Upper lobe of left lung (tissue), 6 donors: ENCODE results near the gene PRDM11. TPM values are rescaled to one million over a fixed set of nuclear protein-coding genes. Genes with fewer than 3 reads are reported as not detected.

Experiments used
- ATAC-seq, 2 donors: fragments of 200-7000 bp; cut with Tn5 transposase; one replicate each; pipeline ENCODE4 v1.9.1; 2022; ENCODE audit warnings: mild to moderate bottlenecking in 2 of 2, moderate library complexity in 2 of 2; ENCODE audit not compliant: low FRiP score in 2 of 2
- DNase-seq, 2 donors: peaks; one replicate each; pipeline ENCODE4 v3.0.0-alpha.2; 2019 to 2020
- H3K27ac ChIP-seq, 4 donors: fragments of 200-600 bp; sonication (generic); one replicate each; pipeline ENCODE4 v1.5.1; 2016 to 2019
- H3K27me3 ChIP-seq, 4 donors: fragments of 200-600 bp; sonication (generic); one replicate each; pipeline ENCODE4 v1.5.1; 2017 to 2019
- H3K36me3 ChIP-seq, 4 donors: fragments of 200-600 bp; sonication (generic); one replicate each; pipeline ENCODE4 v1.5.1; 2016 to 2019
- H3K4me1 ChIP-seq, 4 donors: fragments of 200-600 bp; sonication (generic); one replicate each; pipeline ENCODE4 v1.5.1; 2018 to 2019
- H3K4me3 ChIP-seq, 4 donors: fragments of 200-600 bp; sonication (generic); one replicate each; pipeline ENCODE4 v1.5.1; 2017 to 2019; ENCODE audit warnings: mild to moderate bottlenecking in 2 of 4, moderate library complexity in 1 of 4
- H3K9me3 ChIP-seq, 4 donors: fragments of 200-600 bp; sonication (generic); one replicate each; pipeline ENCODE4 v1.5.1; 2018 to 2019
- CTCF ChIP-seq, 6 experiments: fragments of 450-650 bp in 4 of 6; fragments of 200-600 bp in 2 of 6; sonication (generic) in 2 of 6; IDR thresholded peaks; one replicate each; pipeline ENCODE4 v1.5.1; 2016 to 2019; ENCODE audit warnings: antibody characterized with exemption in 6 of 6
- EP300 ChIP-seq, 4 donors: sonication (generic); formaldehyde crosslinking; IDR thresholded peaks; one replicate each; pipeline ENCODE4 v1.5.1; 2017; ENCODE audit warnings: antibody characterized with exemption in 4 of 4, control low read depth in 2 of 4
- POLR2A ChIP-seq, 4 donors: fragments of 450-650 bp; IDR thresholded peaks; one replicate each; pipeline ENCODE4 v1.5.1; 2016 to 2017; ENCODE audit warnings: antibody characterized with exemption in 4 of 4, mild to moderate bottlenecking in 2 of 4
- POLR2AphosphoS5 ChIP-seq, 2 donors: sonication (generic); formaldehyde crosslinking; IDR thresholded peaks; one replicate each; pipeline ENCODE4 v1.5.1; 2017; ENCODE audit warnings: antibody characterized with exemption in 2 of 2
- WGBS, 2 donors: methylation state at CpG; one replicate each; pipeline ENCODE4 v1.1.5; 2017 to 2018; 5-methylcytosine and 5-hydroxymethylcytosine counted together
- total RNA-seq, 6 donors: library from RNA; depleted of rRNA in 4 of 6; stranded (reverse); fragments of >200 nt in 4 of 6; gene quantifications; one replicate each; pipeline versions ENCODE4 v1.1.0 to v1.2.1, GENCODE V29; 2016 to 2021
- donor health status: DM: no; HTN: no; CAD: no; lungs with moderate emphysema.
- donor health status: DM: no; HTN: yes; CAD: no; lungs with severe emphysema.

Gene PRDM11
- total RNA-seq, 6 donors from 2014 or later = 12.7 to 21.1 (median 16.0) TPM

- TF ChIP-seq CTCF (IDR thresholded peaks at IDR 0.05) (no peak), EP300 (IDR thresholded peaks at IDR 0.05) (no peak), POLR2A (IDR thresholded peaks at IDR 0.05) (no peak), POLR2AphosphoS5 (IDR thresholded peaks at IDR 0.05) (no peak)
- WGBS, 2 donors = 67 to 77% methylated on average over 8 of the region's 8 CpGs
- DNase-seq = no peak
- H3K4me1 ChIP-seq = peaks cover 6 to 12% (median 11%) of the 10 kb centered on the region in 4 donors
- no peak overlapping the region for H3K4me3 ChIP-seq
- H3K27me3 ChIP-seq = peaks cover 0 to 2% (median 0%) of the 10 kb centered on the region in 4 donors
- no peak overlapping the region for H3K27ac ChIP-seq
- H3K9me3 ChIP-seq = no peaks in the 10 kb centered on the region
- ATAC-seq = no peak
- H3K36me3 ChIP-seq = no peaks in the 10 kb centered on the region
These were observed 40.5 kb upstream of the PRDM11 start for GRCh38 chr11:45105984-45106375.

GRCh38 chr11:45106440-45106839 is 40.0 kb upstream of the PRDM11 start:
- Histone ChIP-seq H3K4me1 (peaks cover 6 to 12% (median 11%) of the 10 kb centered on the region in 4 donors), H3K36me3 (no peaks in the 10 kb centered on the region), H3K27ac (no peak overlapping the region), H3K27me3 (peaks cover 0 to 2% (median 0%) of the 10 kb centered on the region in 4 donors), H3K4me3 (no peak overlapping the region), H3K9me3 (no peaks in the 10 kb centered on the region)
- TF ChIP-seq POLR2AphosphoS5 (IDR thresholded peaks at IDR 0.05) = no peak
- TF ChIP-seq EP300 (IDR thresholded peaks at IDR 0.05) = no peak
- no peak for TF ChIP-seq CTCF (IDR thresholded peaks at IDR 0.05)
- no peak for TF ChIP-seq POLR2A (IDR thresholded peaks at IDR 0.05)
- 79 to 88% methylated on average over 8 to 9 of the region's 9 CpGs for WGBS, 2 donors
- DNase-seq (no peak), ATAC-seq (no peak)

GRCh38 chr11:45107029-45107428 is 39.4 kb upstream of the PRDM11 start:
- H3K27ac ChIP-seq = no peak overlapping the region
- ATAC-seq (no peak), DNase-seq (no peak)
- H3K9me3 ChIP-seq = no peaks in the 10 kb centered on the region
- H3K27me3 ChIP-seq = peaks cover 0 to 2% (median 0%) of the 10 kb centered on the region in 4 donors
- no peak overlapping the region for H3K4me3 ChIP-seq
- H3K36me3 ChIP-seq = no peaks in the 10 kb centered on the region
- TF ChIP-seq CTCF (IDR thresholded peaks at IDR 0.05) (no peak), POLR2A (IDR thresholded peaks at IDR 0.05) (no peak), POLR2AphosphoS5 (IDR thresholded peaks at IDR 0.05) (no peak), EP300 (IDR thresholded peaks at IDR 0.05) (no peak)
- WGBS, 2 donors = 45 to 56% methylated on average over 1 to 5 of the region's 5 CpGs
- H3K4me1 ChIP-seq = peaks cover 6 to 12% (median 11%) of the 10 kb centered on the region in 4 donors

- H3K9me3 ChIP-seq = no peaks in the 10 kb centered on the region
- no peak overlapping the region for H3K27ac ChIP-seq
- H3K4me3 ChIP-seq = no peak overlapping the region
- no peaks in the 10 kb centered on the region for H3K27me3 ChIP-seq
- TF ChIP-seq CTCF (IDR thresholded peaks at IDR 0.05) (no peak), POLR2A (IDR thresholded peaks at IDR 0.05) (no peak), POLR2AphosphoS5 (IDR thresholded peaks at IDR 0.05) (no peak), EP300 (IDR thresholded peaks at IDR 0.05) (no peak)
- DNase-seq = no peak
- no peaks in the 10 kb centered on the region for H3K36me3 ChIP-seq
- 69 to 77% methylated on average over 11 to 14 of the region's 14 CpGs for WGBS, 2 donors
- ATAC-seq = no peak
- peaks cover 0 to under 1% (median 0%) of the 10 kb centered on the region in 4 donors for H3K4me1 ChIP-seq
These were observed 38.1 kb upstream of the PRDM11 start for GRCh38 chr11:45108070-45109064.
